Calu3 (cell line): ENCODE results near the gene POC1A. TPM values are rescaled to one million over a fixed set of nuclear protein-coding genes. Genes with fewer than 3 reads are reported as not detected.

Source experiments
- BruUV-seq: library from RNA; stranded (reverse); fragments of 400-500 nt; replicated peaks from 2 replicates; lab custom pipeline; 2021; lab: Mats Ljungman, UMichigan
- CTCF ChIA-PET: fragments of 300-600 bp; sonication (Branson Sonifier 250); formaldehyde crosslinking; loops from one replicate; lab custom pipeline; 2022; ENCODE audit warnings: antibody characterized with exemption; lab: Charles Lee
- DNase-seq: peaks from one replicate; pipeline ENCODE4 v3.0.0; 2022
- H3K27ac Mint-ChIP-seq: one replicate; pipeline ENCODE4 v1.8.0; 2022; ENCODE audit warnings: mixed read lengths; ENCODE audit not compliant: unreplicated experiment
- H3K27me3 Mint-ChIP-seq: one replicate; pipeline ENCODE4 v1.8.0; 2022; ENCODE audit warnings: mixed read lengths; ENCODE audit not compliant: unreplicated experiment
- H3K36me3 Mint-ChIP-seq: one replicate; pipeline ENCODE4 v1.8.0; 2022; ENCODE audit warnings: mild to moderate bottlenecking, moderate library complexity, mixed read lengths; ENCODE audit not compliant: insufficient read depth, unreplicated experiment
- H3K4me1 Mint-ChIP-seq: one replicate; pipeline ENCODE4 v1.8.0; 2022; ENCODE audit warnings: mild to moderate bottlenecking, low read depth, mixed read lengths; ENCODE audit not compliant: unreplicated experiment
- H3K4me3 Mint-ChIP-seq: one replicate; pipeline ENCODE4 v1.8.0; 2022; ENCODE audit warnings: mild to moderate bottlenecking, low read depth, moderate library complexity, mixed read lengths; ENCODE audit not compliant: unreplicated experiment
- H3K9me3 Mint-ChIP-seq: one replicate; pipeline ENCODE4 v1.8.0; 2022; ENCODE audit warnings: low read depth, mixed read lengths; ENCODE audit not compliant: unreplicated experiment
- CTCF ChIP-seq: fragments of 200-600 bp; IDR thresholded peaks from one replicate; pipeline ENCODE4 v1.8.0; 2022; ENCODE audit warnings: antibody characterized with exemption; ENCODE audit not compliant: unreplicated experiment
- intact Hi-C: fragments of 100-400 bp; cut with micrococcal nuclease; formaldehyde crosslinking; loops from one replicate; pipeline ENCODE4 v1.10.0; 2022; ENCODE audit not compliant: unreplicated experiment
- total RNA-seq: library from RNA; stranded (reverse); gene quantifications from 2 replicates; pipeline ENCODE4 v1.2.3, GENCODE V29; 2022

Gene POC1A
- total RNA-seq, 1 experiment from 2014 or later, result 26.9 TPM

- Mint-ChIP-seq H3K4me1 (peaks cover 32% of the 10 kb centered on the region), H3K9me3 (no peaks in the 10 kb centered on the region), H3K27me3 (no peaks in the 10 kb centered on the region), H3K4me3 (no peak overlapping the region), H3K36me3 (peaks cover 18% of the 10 kb centered on the region), H3K27ac (no peak overlapping the region)
- no TSS peak for BruUV-seq
- no peak for TF ChIP-seq CTCF
- CTCF ChIA-PET, result no interaction called here
- intact Hi-C loops, result no loop called here
- no peak for DNase-seq
Measured at GRCh38 chr3:52064561-52064960, 89.7 kb downstream of the POC1A start.

- CTCF ChIA-PET, result interaction anchor here (0.7 to 1.1 kb wide), 2 partner anchors 25 to 58 kb away, joined by 3 read pairs; no protein-coding TSS in a partner anchor
- Mint-ChIP-seq H3K4me1 (peaks cover 32% of the 10 kb centered on the region), H3K36me3 (peaks cover 18% of the 10 kb centered on the region), H3K27ac (no peak overlapping the region), H3K27me3 (no peaks in the 10 kb centered on the region), H3K4me3 (no peak overlapping the region), H3K9me3 (no peaks in the 10 kb centered on the region)
- intact Hi-C loops, result no loop called here
- BruUV-seq, result no TSS peak
- TF ChIP-seq CTCF, result no peak
- DNase-seq, result no peak
Measured at GRCh38 chr3:52063026-52063723, 91.0 kb downstream of the POC1A start.

GRCh38 chr3:52062505-52062904 is 91.7 kb downstream of the POC1A start:
- CTCF ChIA-PET, result interaction anchor here (1.1 kb wide), 1 partner anchor 57 kb away, joined by 3 read pairs; no protein-coding TSS in a partner anchor
- Mint-ChIP-seq H3K4me3 (no peak overlapping the region), H3K27ac (no peak overlapping the region), H3K4me1 (peaks cover 32% of the 10 kb centered on the region), H3K36me3 (peaks cover 20% of the 10 kb centered on the region), H3K27me3 (no peaks in the 10 kb centered on the region), H3K9me3 (no peaks in the 10 kb centered on the region)
- no peak for TF ChIP-seq CTCF
- BruUV-seq, result no TSS peak
- intact Hi-C loops, result no loop called here
- DNase-seq, result peak; percentile 70

GRCh38 chr3:52061121-52061910 is 92.9 kb downstream of the POC1A start:
- intact Hi-C loops, result no loop called here
- no peaks in the 10 kb centered on the region for H3K27me3 Mint-ChIP-seq
- H3K36me3 Mint-ChIP-seq, result peaks cover 27% of the 10 kb centered on the region
- H3K9me3 Mint-ChIP-seq, result no peaks in the 10 kb centered on the region
- H3K4me3 Mint-ChIP-seq, result no peak overlapping the region
- H3K4me1 Mint-ChIP-seq, result peaks cover 32% of the 10 kb centered on the region
- no TSS peak for BruUV-seq
- no peak overlapping the region for H3K27ac Mint-ChIP-seq
- CTCF ChIA-PET, result no interaction called here
- no peak for TF ChIP-seq CTCF
- no peak for DNase-seq
